Cerebellar nuclear complex (tissue), 1 donor: Measurements from ENCODE around the gene CAMSAP3.

Experiments used
- DNase-seq, 2 experiments: peaks; one replicate each; lab custom pipeline; 2025; lab: John Stamatoyannopoulos, UW

CAMSAP3 gene

GRCh38 chr19:7614859-7615741, 19.4 kb downstream of the CAMSAP3 start:
- no peak for DNase-seq

- DNase-seq, result no peak
Observed at GRCh38 chr19:7617172-7617571, 21.5 kb downstream of the CAMSAP3 start.

DNA sequence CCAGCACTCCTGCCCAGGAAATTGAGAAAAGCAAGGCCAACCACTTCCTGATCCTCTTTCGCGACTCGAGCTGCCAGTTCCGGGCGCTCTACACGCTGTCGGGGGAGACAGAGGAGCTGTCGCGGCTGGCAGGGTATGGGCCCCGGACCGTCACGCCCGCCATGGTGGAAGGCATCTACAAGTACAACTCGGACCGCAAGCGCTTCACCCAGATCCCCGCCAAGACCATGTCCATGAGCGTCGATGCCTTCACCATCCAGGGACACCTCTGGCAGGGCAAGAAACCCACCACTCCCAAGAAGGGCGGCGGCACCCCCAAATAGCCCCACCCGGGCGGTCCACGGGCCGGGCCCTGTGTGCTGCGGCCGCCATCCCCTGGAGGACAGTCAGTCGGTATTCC, 22.1 kb downstream of the CAMSAP3 start:
- no peak for DNase-seq

- no peak for DNase-seq
Observed at GRCh38 chr19:7618348-7618747, 22.7 kb downstream of the CAMSAP3 start.

DNA sequence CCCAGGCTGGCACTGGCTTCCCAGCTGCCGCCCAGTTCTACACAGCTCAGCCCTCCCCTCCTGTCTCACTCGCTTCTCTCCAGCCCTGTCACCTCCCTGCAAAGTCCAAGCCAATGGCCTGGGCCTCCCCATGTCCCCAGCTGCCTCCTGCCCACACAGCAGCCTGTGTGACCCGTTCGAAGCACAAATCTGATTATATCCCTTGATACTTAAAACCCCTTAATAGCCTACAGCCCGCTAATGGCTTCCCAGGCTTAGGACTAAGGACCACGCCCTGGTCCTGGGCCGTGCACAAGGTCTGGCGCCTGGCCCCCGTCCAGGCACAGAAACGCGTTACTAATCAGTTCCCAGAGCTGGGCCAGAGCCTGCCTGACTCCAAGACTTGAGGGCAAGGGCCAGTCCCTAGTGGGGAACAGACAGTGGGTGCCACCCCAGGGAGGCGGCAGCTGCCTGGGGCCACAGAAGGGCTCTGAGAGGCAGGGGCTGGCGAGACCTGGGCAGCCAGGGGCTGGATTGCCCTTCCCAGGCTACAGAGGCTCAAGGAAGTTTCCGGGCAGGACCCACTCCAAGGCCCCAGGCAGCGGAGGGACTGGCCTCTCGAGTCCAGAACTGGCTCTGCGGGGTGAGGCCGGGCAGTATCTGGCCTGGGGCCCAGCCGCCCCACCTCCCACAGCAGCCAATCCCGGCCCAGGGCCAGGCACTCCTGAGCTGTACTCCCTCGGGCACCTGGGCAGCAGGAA, 23.3 kb downstream of the CAMSAP3 start:
- no peak for DNase-seq

- DNase-seq, result no peak
Observed at GRCh38 chr19:7619671-7620441, 24.2 kb downstream of the CAMSAP3 start.

- DNase-seq, result no peak
Observed at GRCh38 chr19:7620442-7621412, 25.1 kb downstream of the CAMSAP3 start.

DNA sequence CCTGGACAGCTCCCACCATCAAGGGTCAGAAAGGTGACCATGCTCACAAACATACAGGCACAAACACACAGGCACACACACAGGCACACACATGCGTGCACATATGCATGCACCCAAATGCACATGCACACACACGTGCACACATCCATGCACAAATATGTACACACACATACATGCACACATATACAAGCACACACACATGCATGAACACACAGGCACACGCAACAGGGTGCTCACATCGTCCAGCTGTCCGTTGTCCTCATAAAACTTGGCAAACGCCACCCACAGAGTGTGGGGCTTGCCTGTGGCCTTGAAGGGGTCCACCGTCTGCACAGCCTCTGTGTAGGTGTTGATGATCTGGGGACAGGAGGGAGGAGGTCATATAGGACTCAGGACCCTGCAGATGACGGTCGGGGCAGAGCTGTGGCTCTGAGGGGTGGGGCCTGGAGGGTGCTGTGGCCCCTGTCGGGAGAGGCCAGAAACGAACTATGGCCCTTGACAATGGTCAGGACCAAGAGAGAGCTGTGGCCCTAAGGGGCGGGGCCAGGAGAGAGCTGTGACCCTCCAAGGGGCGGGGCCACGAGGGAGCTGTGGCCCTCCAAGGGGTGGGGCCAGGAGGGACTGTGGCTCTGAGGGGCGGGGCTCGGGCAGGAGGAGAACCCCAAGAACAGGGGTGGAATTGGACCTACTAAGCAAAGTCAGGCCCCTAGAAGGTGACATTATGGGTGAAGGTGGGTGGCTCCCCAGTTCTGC, 27.4 kb downstream of the CAMSAP3 start:
- no peak for DNase-seq

DNA sequence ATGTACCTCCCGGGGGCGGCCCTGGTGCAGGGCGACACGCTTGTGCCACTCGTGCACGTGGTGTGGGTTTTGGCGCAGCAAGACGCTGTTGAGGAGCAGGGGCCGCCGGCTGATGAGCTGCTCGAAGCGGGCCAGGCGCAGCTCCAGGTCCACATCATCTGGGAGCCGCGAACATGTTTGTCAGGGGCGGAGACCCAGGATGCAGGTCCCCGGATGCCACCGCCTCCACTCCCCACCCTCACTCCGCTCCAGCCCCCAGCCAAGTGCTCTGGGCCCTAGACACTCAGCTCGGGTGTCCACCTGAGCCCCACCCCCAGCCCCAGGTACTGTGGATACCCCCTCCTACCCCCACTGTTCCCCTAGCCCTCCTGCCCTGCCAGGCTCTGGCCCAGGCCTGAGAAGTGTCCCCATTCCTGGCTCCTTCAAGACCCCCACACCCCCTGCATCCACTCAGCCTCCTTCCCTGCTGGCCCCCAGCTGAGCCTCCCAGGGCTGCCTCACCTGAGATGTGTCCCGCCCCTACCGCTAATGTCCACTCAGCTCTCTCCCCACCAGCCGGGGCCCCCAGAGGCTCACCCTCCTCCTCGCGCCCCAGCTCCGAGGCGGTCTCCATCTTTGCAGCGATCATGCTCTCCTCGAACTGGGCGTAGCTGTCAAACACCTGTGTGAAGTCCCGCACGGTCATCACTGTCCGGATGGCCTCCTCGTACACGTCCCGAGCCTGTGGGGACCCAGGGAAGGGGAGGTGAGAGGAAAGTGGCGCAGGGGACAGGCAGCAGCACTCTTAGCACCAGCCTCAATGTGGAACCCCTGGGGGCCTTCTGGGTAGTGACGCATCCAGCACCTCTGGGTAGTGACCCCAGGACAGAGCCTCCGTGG, 28.3 kb downstream of the CAMSAP3 start:
- DNase-seq, result no peak

DNA sequence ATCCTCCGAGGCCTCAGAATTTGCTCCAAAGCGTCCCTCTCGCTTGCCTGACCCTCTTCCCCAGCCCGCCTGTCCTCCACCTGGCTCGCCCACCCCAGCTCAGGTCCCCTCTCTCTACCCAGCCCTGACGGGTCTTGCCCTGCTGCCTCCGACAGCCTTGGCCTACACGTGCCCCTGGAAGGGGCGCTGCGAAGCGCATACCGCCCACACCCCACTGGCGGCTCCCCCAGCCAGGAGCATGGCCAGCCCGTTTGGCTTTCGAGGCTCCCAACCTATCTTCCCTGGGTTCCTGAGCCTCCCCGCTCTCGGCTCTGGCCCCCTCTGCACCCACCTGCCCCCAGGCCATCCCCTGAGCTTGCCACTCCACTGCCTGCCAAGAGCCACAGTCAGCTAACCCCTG, 29.1 kb downstream of the CAMSAP3 start:
- DNase-seq, result no peak

DNA sequence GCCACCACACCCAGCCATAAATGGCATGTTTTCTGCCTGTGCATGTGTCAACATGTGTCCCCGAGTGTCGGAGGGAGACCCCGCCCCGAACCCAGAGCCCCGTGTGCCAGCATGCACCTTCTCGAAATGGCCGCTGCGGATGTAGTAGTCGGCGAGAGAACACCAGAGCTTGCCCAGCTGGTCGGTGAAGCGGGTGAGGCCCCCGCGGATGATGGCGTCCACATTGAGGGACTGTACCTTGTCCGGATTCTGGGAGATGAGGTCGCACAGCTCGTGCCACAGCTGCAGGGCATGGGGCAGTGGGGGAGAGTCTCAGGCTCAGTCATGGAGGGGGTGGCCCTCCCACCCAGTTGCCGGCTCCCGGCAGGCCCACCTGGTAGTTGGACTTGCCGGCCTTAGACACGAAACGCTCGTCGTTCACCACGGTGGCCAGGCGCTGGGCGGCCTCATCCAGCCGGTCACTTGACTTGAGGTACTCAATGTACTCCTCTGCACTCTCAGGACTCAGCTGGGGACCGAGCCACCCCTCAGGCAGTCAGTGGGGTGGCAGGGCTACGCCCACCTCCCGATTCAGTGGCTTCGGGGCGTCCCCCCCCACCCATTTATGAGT, 30.2 kb downstream of the CAMSAP3 start:
- DNase-seq, result no peak

- DNase-seq, result no peak
Observed at GRCh38 chr19:7627166-7627565, 31.5 kb downstream of the CAMSAP3 start.

DNA sequence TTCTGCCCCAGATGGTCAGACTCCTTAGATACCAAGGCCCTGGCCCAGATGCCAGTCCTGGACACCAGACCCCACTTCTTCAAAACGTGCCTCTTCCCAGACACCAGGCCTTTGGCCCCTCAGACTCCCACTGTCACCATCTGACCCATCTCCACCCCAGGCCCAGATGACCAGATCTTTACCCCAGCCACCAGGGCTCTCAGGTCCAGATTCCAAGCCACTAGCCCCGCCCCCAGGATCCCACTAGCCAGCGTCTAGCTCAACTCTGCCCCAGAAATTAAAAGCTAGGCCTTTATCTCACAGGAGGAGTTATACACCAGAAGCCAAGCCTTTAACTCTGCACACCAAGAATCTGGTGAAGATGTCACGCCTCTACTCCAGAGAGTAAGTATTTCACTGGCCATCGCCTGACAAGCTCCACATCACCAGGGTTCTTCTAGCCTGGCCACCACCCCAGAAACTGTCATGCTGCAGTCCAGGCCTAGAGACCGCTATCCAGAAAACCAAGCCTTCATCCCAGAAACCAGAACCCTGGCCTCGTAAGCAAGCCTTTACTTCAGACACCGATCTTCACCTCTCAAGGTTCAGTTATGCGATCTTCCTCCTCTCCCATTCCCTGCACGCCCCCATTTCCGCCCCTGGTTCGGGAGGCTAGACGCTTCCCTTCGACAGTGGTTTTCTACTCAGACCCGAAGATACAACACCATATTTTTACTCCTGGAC, 33.1 kb downstream of the CAMSAP3 start:
- no peak for DNase-seq

DNA sequence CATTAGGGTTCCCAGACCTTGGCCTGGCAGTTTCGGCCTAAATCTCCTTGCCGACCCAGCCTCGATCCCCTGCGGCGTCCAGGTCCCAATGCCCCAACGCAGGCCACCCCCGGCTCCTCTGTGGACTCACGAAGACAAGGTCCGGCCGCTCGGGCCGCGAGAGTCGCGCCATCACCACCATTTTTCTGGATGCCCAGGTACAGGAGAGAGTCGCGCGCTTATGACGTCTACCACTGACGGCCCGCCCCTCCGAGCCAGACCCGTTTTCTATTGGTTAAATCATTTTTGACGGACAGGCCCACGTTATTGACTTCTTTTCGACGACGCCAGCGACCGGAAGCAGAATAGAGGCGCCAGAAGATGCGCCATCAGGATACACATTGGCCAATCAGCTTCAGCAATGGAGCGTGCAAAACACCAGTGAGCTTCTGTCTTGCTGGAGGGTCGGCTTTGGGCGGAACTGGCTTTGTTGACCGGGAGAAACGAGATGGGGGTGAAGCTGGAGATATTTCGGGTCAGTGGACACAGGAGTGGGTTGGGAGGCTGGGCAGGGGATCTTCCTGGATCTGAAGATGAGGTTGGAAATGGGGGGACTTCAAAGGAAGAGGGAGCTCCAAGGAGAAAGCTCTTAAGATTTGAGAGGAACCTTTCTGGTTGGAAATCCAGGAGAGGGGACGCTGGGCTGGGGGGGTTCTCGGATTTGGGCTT, 33.8 kb downstream of the CAMSAP3 start, which contains the start of the genes PET100 and XAB2:
TSS of gene PET100 (plus strand) at position 447 of the 708 bp plus-strand sequence. CDS start at position 488, 41 bp downstream.
TSS of gene XAB2 (minus strand) at position 199 of the 708 bp plus-strand sequence. CDS start at position 181, 18 bp downstream.
- peak; percentile 98 to 99 for DNase-seq

DNA sequence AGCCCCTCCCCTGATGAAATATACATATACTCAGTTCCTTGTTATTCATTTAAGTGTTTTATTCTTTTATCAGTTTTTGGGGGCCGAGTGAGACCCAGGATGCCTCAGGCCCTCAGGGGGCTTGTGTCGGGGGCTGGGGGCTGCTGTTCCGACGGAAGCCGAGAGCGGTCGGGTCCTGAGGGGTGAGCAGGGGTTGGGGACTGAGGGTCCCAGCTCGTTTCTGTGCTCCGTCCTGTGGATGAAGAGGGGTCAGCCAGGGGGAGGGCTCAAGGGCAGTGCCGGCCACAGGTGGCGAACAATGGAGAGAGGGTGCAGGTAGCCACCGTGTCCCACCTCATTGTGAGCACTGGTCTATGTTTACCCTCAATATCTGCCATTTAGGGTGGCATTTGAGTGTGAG, 35.9 kb downstream of the CAMSAP3 start:
- no peak for DNase-seq

DNA sequence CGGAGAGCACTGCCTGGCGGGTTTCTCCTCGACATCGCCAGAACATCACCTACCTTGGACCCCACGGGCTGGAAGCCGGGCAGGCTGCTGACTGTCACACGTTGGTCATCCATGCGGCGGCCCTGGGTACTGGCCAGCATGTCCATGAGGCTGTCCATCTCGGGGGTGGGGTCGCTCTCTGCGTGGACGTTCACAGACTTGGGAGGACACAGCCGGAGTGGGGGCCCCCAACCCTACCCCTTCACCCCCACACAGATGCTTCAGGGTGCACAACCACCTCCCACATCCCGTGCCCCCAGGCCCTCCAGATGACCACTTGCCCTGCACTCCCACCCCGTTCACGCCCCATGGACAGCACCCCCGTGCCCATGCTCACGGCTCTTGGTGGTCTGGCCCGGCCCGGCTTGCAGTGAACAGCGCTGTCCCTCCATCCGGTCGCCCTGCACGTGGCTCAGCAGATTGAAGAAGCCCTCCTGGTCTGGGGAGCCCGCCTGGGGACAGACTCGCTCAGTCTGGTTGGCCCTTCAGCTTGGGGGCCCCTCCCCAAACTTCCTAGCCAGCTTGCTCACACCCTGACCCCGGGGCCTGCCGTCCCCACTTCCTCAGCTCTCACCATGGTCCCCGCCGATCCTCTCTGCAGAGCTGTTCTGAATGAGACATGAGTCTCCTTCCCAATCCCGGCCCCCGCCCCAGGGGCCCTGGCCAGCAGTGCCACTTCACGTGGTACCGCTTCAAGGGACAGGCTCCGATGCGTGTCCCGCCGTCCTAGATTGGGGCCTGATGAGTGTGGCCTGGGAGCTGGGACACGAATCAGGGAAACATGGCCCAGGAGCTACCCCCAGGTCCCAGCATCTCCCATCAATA, 36.9 kb downstream of the CAMSAP3 start:
- DNase-seq, result no peak
